Uterus (tissue), 2 donors: ENCODE data around the gene ATP6AP2.

Experiments used
- CTCF ChIP-seq, 4 experiments: fragments of 200-600 bp in 2 of 4; fragments of 450-650 bp in 2 of 4; sonication (generic) in 2 of 4; IDR thresholded peaks; one replicate each; pipeline ENCODE4 v1.5.1; 2016 to 2019; ENCODE audit warnings: antibody characterized with exemption in 4 of 4, mild to moderate bottlenecking in 2 of 4, moderate library complexity in 1 of 4
- POLR2A ChIP-seq, 2 donors: fragments of 450-650 bp; IDR thresholded peaks; one replicate each; pipeline ENCODE4 v1.6.1; 2016; ENCODE audit warnings: antibody characterized with exemption in 2 of 2, mild to moderate bottlenecking in 1 of 2, moderate library complexity in 1 of 2

- no peak for TF ChIP-seq CTCF (IDR thresholded peaks at IDR 0.05)
- no peak for TF ChIP-seq POLR2A (IDR thresholded peaks at IDR 0.05)
Measured at GRCh38 chrX:40544343-40545266, 36.2 kb upstream of the ATP6AP2 start.
